Glutamatergic neuron (in vitro differentiated cells): ENCODE results near the gene MT1A. TPM values are rescaled to one million over a fixed set of nuclear protein-coding genes. Genes with fewer than 3 reads are reported as not detected.

Experiments used
- DNase-seq: peaks from one replicate; pipeline ENCODE4 v3.0.0; 2022
- H3K27ac Mint-ChIP-seq: one replicate; pipeline ENCODE4 v1.8.0; 2020; ENCODE audit warnings: mild to moderate bottlenecking, mixed read lengths, inconsistent platforms; ENCODE audit not compliant: unreplicated experiment
- H3K27me3 Mint-ChIP-seq: one replicate; pipeline ENCODE4 v1.8.0; 2020; ENCODE audit warnings: mild to moderate bottlenecking, moderate library complexity, mixed read lengths, inconsistent platforms; ENCODE audit not compliant: unreplicated experiment
- H3K36me3 Mint-ChIP-seq: one replicate; pipeline ENCODE4 v1.8.0; 2020; ENCODE audit warnings: mild to moderate bottlenecking, mixed read lengths, inconsistent platforms; ENCODE audit not compliant: unreplicated experiment
- H3K4me1 Mint-ChIP-seq: one replicate; pipeline ENCODE4 v1.8.0; 2020; ENCODE audit warnings: mild to moderate bottlenecking, low read depth, mixed read lengths, inconsistent platforms; ENCODE audit not compliant: unreplicated experiment
- H3K4me3 Mint-ChIP-seq: one replicate; pipeline ENCODE4 v1.8.0; 2020; ENCODE audit warnings: mild to moderate bottlenecking, mixed read lengths, inconsistent platforms; ENCODE audit not compliant: unreplicated experiment
- H3K9me3 Mint-ChIP-seq: one replicate; pipeline ENCODE4 v1.8.0; 2020; ENCODE audit warnings: mild to moderate bottlenecking, moderate library complexity, mixed read lengths, inconsistent platforms; ENCODE audit not compliant: unreplicated experiment
- total RNA-seq: library from RNA; stranded (reverse); fragmentation: NEBNext Ultra II Directional; extraction: Animal tissue kit (Norgen Biotek cat#: 25700); gene quantifications from one replicate; pipeline ENCODE4 v1.2.1, GENCODE V29; 2021; ENCODE audit not compliant: unreplicated experiment
- TF ChIP-seq, protein P1 (sequence below): fragments of 200-600 bp; sonication (generic); IDR thresholded peaks from one replicate; pipeline ENCODE4 v1.5.0; 2021; ENCODE audit not compliant: partially characterized antibody, unreplicated experiment

MT1A gene
- total RNA-seq, 1 donor from 2014 or later, result not detected

- peaks cover 34% of the 10 kb centered on the region for H3K27me3 Mint-ChIP-seq
- no peaks in the 10 kb centered on the region for H3K36me3 Mint-ChIP-seq
- H3K9me3 Mint-ChIP-seq, result peaks cover 9% of the 10 kb centered on the region
- DNase-seq, result no peak
- H3K4me1 Mint-ChIP-seq, result peaks cover 14% of the 10 kb centered on the region
- no peak overlapping the region for H3K27ac Mint-ChIP-seq
- TF ChIP-seq, protein P1, sequence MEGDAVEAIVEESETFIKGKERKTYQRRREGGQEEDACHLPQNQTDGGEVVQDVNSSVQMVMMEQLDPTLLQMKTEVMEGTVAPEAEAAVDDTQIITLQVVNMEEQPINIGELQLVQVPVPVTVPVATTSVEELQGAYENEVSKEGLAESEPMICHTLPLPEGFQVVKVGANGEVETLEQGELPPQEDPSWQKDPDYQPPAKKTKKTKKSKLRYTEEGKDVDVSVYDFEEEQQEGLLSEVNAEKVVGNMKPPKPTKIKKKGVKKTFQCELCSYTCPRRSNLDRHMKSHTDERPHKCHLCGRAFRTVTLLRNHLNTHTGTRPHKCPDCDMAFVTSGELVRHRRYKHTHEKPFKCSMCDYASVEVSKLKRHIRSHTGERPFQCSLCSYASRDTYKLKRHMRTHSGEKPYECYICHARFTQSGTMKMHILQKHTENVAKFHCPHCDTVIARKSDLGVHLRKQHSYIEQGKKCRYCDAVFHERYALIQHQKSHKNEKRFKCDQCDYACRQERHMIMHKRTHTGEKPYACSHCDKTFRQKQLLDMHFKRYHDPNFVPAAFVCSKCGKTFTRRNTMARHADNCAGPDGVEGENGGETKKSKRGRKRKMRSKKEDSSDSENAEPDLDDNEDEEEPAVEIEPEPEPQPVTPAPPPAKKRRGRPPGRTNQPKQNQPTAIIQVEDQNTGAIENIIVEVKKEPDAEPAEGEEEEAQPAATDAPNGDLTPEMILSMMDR, result no peak
- no peak overlapping the region for H3K4me3 Mint-ChIP-seq
Measured at GRCh38 chr16:56633535-56633934, 4.9 kb upstream of the MT1A start.

- TF ChIP-seq, protein P1, result no peak
- peaks cover 9% of the 10 kb centered on the region for H3K9me3 Mint-ChIP-seq
- no peak for DNase-seq
- H3K36me3 Mint-ChIP-seq, result no peaks in the 10 kb centered on the region
- H3K4me1 Mint-ChIP-seq, result peaks cover 14% of the 10 kb centered on the region
- H3K27me3 Mint-ChIP-seq, result peaks cover 38% of the 10 kb centered on the region
- H3K27ac Mint-ChIP-seq, result no peak overlapping the region
- H3K4me3 Mint-ChIP-seq, result peak overlapping the region; percentile 57
Measured at GRCh38 chr16:56634715-56635440, 3.6 kb upstream of the MT1A start.

GRCh38 chr16:56635441-56635967 lies 3.0 kb upstream of the MT1A start:
- Mint-ChIP-seq H3K4me3 (no peak overlapping the region), H3K4me1 (peaks cover 14% of the 10 kb centered on the region), H3K27ac (no peak overlapping the region), H3K36me3 (no peaks in the 10 kb centered on the region), H3K9me3 (peaks cover 9% of the 10 kb centered on the region), H3K27me3 (peaks cover 41% of the 10 kb centered on the region)
- TF ChIP-seq, protein P1, result no peak
- no peak for DNase-seq

GRCh38 chr16:56636616-56637413 lies 1.7 kb upstream of the MT1A start:
- Mint-ChIP-seq H3K4me1 (peaks cover 13% of the 10 kb centered on the region), H3K27me3 (peaks cover 48% of the 10 kb centered on the region), H3K36me3 (no peaks in the 10 kb centered on the region), H3K9me3 (peaks cover 5% of the 10 kb centered on the region), H3K4me3 (no peak overlapping the region), H3K27ac (no peak overlapping the region)
- TF ChIP-seq, protein P1, result no peak
- no peak for DNase-seq
